GM23338 (cell line): ENCODE measurements around the gene PPP1R13L. TPM values are rescaled to one million over a fixed set of nuclear protein-coding genes. Genes with fewer than 3 reads are reported as not detected.

Experiments
- ATAC-seq: fragments of 200-7000 bp; cut with Tn5 transposase; 3 replicates; pipeline ENCODE4 v1.9.1; 2020
- DNase-seq: peaks from one replicate; pipeline ENCODE4 v3.0.0-alpha.2; 2015; ENCODE audit warnings: low spot score
- H2AFZ ChIP-seq: fragments of 200-600 bp; sonication (generic); 2 replicates; pipeline ENCODE4 v1.8.0; 2016; ENCODE audit warnings: antibody characterized with exemption, mild to moderate bottlenecking, moderate library complexity
- H3F3A ChIP-seq: fragments of 200-600 bp; sonication (generic); replicated peaks from 2 replicates; pipeline ENCODE4 v1.8.0; 2017; ENCODE audit warnings: antibody characterized with exemption, mixed run types, low read depth
- H3K27ac ChIP-seq: fragments of 200-600 bp; sonication (generic); 2 replicates; pipeline ENCODE4 v1.6.1; 2016; ENCODE audit warnings: low read depth
- H3K27me3 ChIP-seq: fragments of 200-600 bp; sonication (generic); 2 replicates; pipeline ENCODE4 v1.8.0; 2016; ENCODE audit warnings: mild to moderate bottlenecking, mixed run types, moderate library complexity; ENCODE audit not compliant: insufficient read depth
- H3K36me3 ChIP-seq: fragments of 200-600 bp; sonication (generic); 2 replicates; pipeline ENCODE4 v1.8.0; 2016; ENCODE audit warnings: mild to moderate bottlenecking; ENCODE audit not compliant: insufficient read depth
- H3K4me1 ChIP-seq: fragments of 200-600 bp; sonication (generic); 2 replicates; pipeline ENCODE4 v1.8.0; 2016; ENCODE audit warnings: mild to moderate bottlenecking, moderate library complexity; ENCODE audit not compliant: insufficient read depth
- H3K4me2 ChIP-seq: fragments of 200-600 bp; sonication (generic); 2 replicates; pipeline ENCODE4 v1.7.1; 2017; ENCODE audit warnings: mixed run types
- H3K4me3 ChIP-seq: fragments of 200-600 bp; sonication (generic); 2 replicates; pipeline ENCODE4 v1.6.1; 2016; ENCODE audit warnings: mixed run types
- H3K79me2 ChIP-seq: fragments of 200-600 bp; sonication (generic); replicated peaks from 2 replicates; pipeline ENCODE4 v1.8.0; 2017; ENCODE audit warnings: mild to moderate bottlenecking; ENCODE audit not compliant: insufficient read depth
- H3K9me2 ChIP-seq: fragments of 200-600 bp; sonication (generic); 2 replicates; pipeline ENCODE4 v1.8.0; 2017; ENCODE audit not compliant: insufficient read depth
- H4K20me1 ChIP-seq: fragments of 200-600 bp; sonication (generic); replicated peaks from 2 replicates; pipeline ENCODE4 v1.8.0; 2017; ENCODE audit warnings: mild to moderate bottlenecking; ENCODE audit not compliant: insufficient read depth
- H3K27ac Mint-ChIP-seq: 2 replicates; pipeline ENCODE4 v1.8.0; 2020; ENCODE audit warnings: inconsistent platforms, mild to moderate bottlenecking, moderate library complexity, mixed read lengths
- H3K27me3 Mint-ChIP-seq: 3 replicates; pipeline ENCODE4 v1.8.0; 2022; ENCODE audit warnings: low read depth, mild to moderate bottlenecking, moderate library complexity, mixed read lengths, inconsistent platforms; ENCODE audit not compliant: insufficient read depth, poor library complexity
- H3K36me3 Mint-ChIP-seq: 3 replicates; pipeline ENCODE4 v1.8.0; 2021; ENCODE audit warnings: low read depth, mild to moderate bottlenecking, inconsistent platforms, moderate library complexity, mixed read lengths
- H3K4me1 Mint-ChIP-seq: 3 replicates; pipeline ENCODE4 v1.8.0; 2020; ENCODE audit warnings: mild to moderate bottlenecking, inconsistent platforms, mixed read lengths
- H3K4me3 Mint-ChIP-seq: 3 replicates; pipeline ENCODE4 v1.8.0; 2021; ENCODE audit warnings: moderate library complexity, mild to moderate bottlenecking, inconsistent platforms, mixed read lengths
- H3K9me3 Mint-ChIP-seq: 3 replicates; pipeline ENCODE4 v1.8.0; 2020; ENCODE audit warnings: moderate library complexity, mild to moderate bottlenecking, inconsistent platforms, mixed read lengths
- CREB1 ChIP-seq: fragments of 250-450 bp; sonication (Bioruptor Pico); IDR thresholded peaks from 2 replicates; pipeline ENCODE4 v1.5.0; 2020; ENCODE audit warnings: low read depth, mild to moderate bottlenecking, moderate library complexity
- EZH2phosphoT487 ChIP-seq: fragments of 200-600 bp; sonication (generic); IDR thresholded peaks from one replicate; pipeline ENCODE4 v1.8.1; 2018; ENCODE audit warnings: antibody characterized with exemption; ENCODE audit not compliant: unreplicated experiment
- ZNF331 ChIP-seq: fragments of 250-450 bp; sonication (Bioruptor Pico); IDR thresholded peaks from 2 replicates; pipeline ENCODE4 v1.5.0; 2020; ENCODE audit warnings: low read depth, mild to moderate bottlenecking, moderate library complexity
- polyA plus RNA-seq: library from polyadenylated mRNA; unstranded; fragments of >200 nt; fragmentation: Nextera tagmentation; extraction: Ambion mirVana; gene quantifications from 2 replicates; pipeline ENCODE4 v1.2.1, GENCODE V29; 2016
- total RNA-seq: library from RNA; depleted of rRNA; stranded (reverse); fragments of >200 nt; shearing (Covaris generic); gene quantifications from 2 replicates; pipeline ENCODE4 v1.2.3, GENCODE V29; 2014
- TF ChIP-seq, protein P1 (sequence below), 2 experiments: fragments of 200-600 bp in 1 of 2; sonication (generic) in 1 of 2; conservative IDR thresholded peaks; 2 replicates each; pipeline versions ENCODE4 v1.5.1 to v1.6.1; 2016 to 2017; ENCODE audit warnings: antibody characterized with exemption in 2 of 2, low read depth in 2 of 2, mild to moderate bottlenecking in 2 of 2, moderate library complexity in 1 of 2
- TF ChIP-seq, protein P2 (sequence below): fragments of 250-450 bp; sonication (Bioruptor Pico); IDR thresholded peaks from 2 replicates; pipeline ENCODE4 v1.5.0; 2020; ENCODE audit warnings: mild to moderate bottlenecking, moderate library complexity

Gene PPP1R13L
- total and polyA plus RNA-seq, 2 experiments from 2014 or later: 9.6 to 15.5 TPM

DNA sequence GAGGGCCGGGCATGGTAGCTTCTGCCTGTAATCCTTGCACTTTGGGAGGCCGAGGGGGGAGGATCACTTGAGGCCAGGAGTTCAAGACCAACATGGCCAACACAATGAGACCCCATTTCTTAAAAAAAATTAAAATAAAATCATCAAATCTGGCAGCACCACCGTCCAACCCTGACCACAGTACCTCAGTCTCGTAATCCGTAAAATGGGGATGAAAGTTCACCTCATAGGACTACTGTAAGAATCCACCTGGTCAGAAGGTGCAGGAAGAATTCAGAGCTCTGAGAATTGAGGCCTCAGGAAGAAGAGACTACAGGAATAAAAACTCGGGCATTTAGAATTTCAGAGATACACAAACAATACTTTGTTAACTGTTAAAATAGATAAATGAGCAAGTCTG, 3.1 kb downstream of the PPP1R13L start:
- H4K20me1 ChIP-seq: peaks cover 25% of the 10 kb centered on the region
- H3K27me3 ChIP-seq: peaks cover 52% of the 10 kb centered on the region

More for the DNA sequence above, 3.1 kb downstream of the PPP1R13L start:
- Histone ChIP-seq H3K27ac (no peak overlapping the region), H3K79me2 (peaks cover under 1% of the 10 kb centered on the region; the same call in 1 of the 2 replicates), H2AFZ (no peak overlapping the region), H3K4me1 (peaks cover 24% of the 10 kb centered on the region), H3K4me2 (peak overlapping the region; percentile 99), H3K4me3 (peak overlapping the region; percentile 46; the same call in 1 of the 2 replicates), H3K36me3 (no peaks in the 10 kb centered on the region), H3F3A (peaks cover 22% of the 10 kb centered on the region; the same call in 1 of the 2 replicates), H3K9me2 (no peaks in the 10 kb centered on the region)
- TF ChIP-seq ZNF331 (no peak), CREB1 (CRISPR knock-in tag) (no peak), EZH2phosphoT487 (no peak)
- TF ChIP-seq, protein P1, sequence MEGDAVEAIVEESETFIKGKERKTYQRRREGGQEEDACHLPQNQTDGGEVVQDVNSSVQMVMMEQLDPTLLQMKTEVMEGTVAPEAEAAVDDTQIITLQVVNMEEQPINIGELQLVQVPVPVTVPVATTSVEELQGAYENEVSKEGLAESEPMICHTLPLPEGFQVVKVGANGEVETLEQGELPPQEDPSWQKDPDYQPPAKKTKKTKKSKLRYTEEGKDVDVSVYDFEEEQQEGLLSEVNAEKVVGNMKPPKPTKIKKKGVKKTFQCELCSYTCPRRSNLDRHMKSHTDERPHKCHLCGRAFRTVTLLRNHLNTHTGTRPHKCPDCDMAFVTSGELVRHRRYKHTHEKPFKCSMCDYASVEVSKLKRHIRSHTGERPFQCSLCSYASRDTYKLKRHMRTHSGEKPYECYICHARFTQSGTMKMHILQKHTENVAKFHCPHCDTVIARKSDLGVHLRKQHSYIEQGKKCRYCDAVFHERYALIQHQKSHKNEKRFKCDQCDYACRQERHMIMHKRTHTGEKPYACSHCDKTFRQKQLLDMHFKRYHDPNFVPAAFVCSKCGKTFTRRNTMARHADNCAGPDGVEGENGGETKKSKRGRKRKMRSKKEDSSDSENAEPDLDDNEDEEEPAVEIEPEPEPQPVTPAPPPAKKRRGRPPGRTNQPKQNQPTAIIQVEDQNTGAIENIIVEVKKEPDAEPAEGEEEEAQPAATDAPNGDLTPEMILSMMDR (conservative IDR thresholded peaks at IDR 0.05; ENCODE audit: low read depth in 2 of 2): no peak
- TF ChIP-seq, protein P2, sequence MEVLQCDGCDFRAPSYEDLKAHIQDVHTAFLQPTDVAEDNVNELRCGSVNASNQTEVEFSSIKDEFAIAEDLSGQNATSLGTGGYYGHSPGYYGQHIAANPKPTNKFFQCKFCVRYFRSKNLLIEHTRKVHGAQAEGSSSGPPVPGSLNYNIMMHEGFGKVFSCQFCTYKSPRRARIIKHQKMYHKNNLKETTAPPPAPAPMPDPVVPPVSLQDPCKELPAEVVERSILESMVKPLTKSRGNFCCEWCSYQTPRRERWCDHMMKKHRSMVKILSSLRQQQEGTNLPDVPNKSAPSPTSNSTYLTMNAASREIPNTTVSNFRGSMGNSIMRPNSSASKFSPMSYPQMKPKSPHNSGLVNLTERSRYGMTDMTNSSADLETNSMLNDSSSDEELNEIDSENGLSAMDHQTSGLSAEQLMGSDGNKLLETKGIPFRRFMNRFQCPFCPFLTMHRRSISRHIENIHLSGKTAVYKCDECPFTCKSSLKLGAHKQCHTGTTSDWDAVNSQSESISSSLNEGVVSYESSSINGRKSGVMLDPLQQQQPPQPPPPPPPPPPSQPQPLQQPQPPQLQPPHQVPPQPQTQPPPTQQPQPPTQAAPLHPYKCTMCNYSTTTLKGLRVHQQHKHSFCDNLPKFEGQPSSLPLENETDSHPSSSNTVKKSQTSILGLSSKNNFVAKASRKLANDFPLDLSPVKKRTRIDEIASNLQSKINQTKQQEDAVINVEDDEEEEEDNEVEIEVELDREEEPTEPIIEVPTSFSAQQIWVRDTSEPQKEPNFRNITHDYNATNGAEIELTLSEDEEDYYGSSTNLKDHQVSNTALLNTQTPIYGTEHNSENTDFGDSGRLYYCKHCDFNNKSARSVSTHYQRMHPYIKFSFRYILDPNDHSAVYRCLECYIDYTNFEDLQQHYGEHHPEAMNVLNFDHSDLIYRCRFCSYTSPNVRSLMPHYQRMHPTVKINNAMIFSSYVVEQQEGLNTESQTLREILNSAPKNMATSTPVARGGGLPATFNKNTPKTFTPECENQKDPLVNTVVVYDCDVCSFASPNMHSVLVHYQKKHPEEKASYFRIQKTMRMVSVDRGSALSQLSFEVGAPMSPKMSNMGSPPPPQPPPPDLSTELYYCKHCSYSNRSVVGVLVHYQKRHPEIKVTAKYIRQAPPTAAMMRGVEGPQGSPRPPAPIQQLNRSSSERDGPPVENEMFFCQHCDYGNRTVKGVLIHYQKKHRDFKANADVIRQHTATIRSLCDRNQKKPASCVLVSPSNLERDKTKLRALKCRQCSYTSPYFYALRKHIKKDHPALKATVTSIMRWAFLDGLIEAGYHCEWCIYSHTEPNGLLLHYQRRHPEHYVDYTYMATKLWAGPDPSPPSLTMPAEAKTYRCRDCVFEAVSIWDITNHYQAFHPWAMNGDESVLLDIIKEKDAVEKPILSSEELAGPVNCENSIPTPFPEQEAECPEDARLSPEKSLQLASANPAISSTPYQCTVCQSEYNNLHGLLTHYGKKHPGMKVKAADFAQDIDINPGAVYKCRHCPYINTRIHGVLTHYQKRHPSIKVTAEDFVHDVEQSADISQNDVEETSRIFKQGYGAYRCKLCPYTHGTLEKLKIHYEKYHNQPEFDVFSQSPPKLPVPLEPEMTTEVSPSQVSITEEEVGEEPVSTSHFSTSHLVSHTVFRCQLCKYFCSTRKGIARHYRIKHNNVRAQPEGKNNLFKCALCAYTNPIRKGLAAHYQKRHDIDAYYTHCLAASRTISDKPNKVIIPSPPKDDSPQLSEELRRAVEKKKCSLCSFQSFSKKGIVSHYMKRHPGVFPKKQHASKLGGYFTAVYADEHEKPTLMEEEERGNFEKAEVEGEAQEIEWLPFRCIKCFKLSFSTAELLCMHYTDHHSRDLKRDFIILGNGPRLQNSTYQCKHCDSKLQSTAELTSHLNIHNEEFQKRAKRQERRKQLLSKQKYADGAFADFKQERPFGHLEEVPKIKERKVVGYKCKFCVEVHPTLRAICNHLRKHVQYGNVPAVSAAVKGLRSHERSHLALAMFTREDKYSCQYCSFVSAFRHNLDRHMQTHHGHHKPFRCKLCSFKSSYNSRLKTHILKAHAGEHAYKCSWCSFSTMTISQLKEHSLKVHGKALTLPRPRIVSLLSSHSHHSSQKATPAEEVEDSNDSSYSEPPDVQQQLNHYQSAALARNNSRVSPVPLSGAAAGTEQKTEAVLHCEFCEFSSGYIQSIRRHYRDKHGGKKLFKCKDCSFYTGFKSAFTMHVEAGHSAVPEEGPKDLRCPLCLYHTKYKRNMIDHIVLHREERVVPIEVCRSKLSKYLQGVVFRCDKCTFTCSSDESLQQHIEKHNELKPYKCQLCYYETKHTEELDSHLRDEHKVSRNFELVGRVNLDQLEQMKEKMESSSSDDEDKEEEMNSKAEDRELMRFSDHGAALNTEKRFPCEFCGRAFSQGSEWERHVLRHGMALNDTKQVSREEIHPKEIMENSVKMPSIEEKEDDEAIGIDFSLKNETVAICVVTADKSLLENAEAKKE: no peak
- H3K9me3 Mint-ChIP-seq: peaks cover 3% of the 10 kb centered on the region; the same call in 2 of the 3 replicates
- H3K27me3 Mint-ChIP-seq: peaks cover 49% of the 10 kb centered on the region
- DNase-seq (no peak), ATAC-seq (no peak)
- no peak overlapping the region for H3K27ac Mint-ChIP-seq
- H3K36me3 Mint-ChIP-seq: peaks cover 2% of the 10 kb centered on the region; the same call in 1 of the 3 replicates
- H3K4me1 Mint-ChIP-seq: peaks cover 24% of the 10 kb centered on the region
- peak overlapping the region; percentile 55; the same call in 1 of the 3 replicates for H3K4me3 Mint-ChIP-seq
